DOHH2 (cell line): ENCODE measurements around the gene ANKRD28.
"Not testable (repeated sequence)": the region's sequence is repeated elsewhere in the genome, so short reads cannot be mapped to it uniquely, and the experiment has no call there.

Experiments
- H3F3A ChIP-seq: fragments of 200-600 bp; sonication (generic), shearing (Covaris generic); 2 replicates; pipeline ENCODE4 v1.6.0; 2016; ENCODE audit warnings: antibody characterized with exemption, mild to moderate bottlenecking; ENCODE audit not compliant: control insufficient read depth, insufficient read depth
- H3K27ac ChIP-seq: fragments of 200-600 bp; sonication (generic); 2 replicates; pipeline ENCODE4 v1.5.1; 2014; ENCODE audit warnings: low read depth, mild to moderate bottlenecking, low read length, moderate library complexity
- H3K27me3 ChIP-seq: fragments of 200-600 bp; sonication (generic); 2 replicates; pipeline ENCODE4 v1.6.1; 2014; ENCODE audit warnings: mild to moderate bottlenecking, low read length, mixed read lengths; ENCODE audit not compliant: control insufficient read depth
- H3K36me3 ChIP-seq: fragments of 200-600 bp; sonication (generic); 2 replicates; pipeline ENCODE4 v1.6.1; 2014; ENCODE audit warnings: mild to moderate bottlenecking, low read length, moderate library complexity, mixed read lengths; ENCODE audit not compliant: control insufficient read depth
- H3K4me1 ChIP-seq: fragments of 200-600 bp; sonication (generic); 2 replicates; pipeline ENCODE4 v1.6.1; 2014; ENCODE audit warnings: mild to moderate bottlenecking, low read length, mixed read lengths; ENCODE audit not compliant: control insufficient read depth
- H3K4me2 ChIP-seq: fragments of 200-600 bp; sonication (generic); 2 replicates; pipeline ENCODE4 v1.6.0; 2014; ENCODE audit warnings: mild to moderate bottlenecking, low read length, moderate library complexity
- H3K4me3 ChIP-seq: fragments of 200-600 bp; sonication (generic); 2 replicates; pipeline ENCODE4 v1.5.1; 2014; ENCODE audit warnings: mild to moderate bottlenecking, low read length, mixed read lengths
- H3K79me2 ChIP-seq: fragments of 200-600 bp; sonication (generic); 2 replicates; pipeline ENCODE4 v1.6.1; 2014; ENCODE audit warnings: mild to moderate bottlenecking, low read length, mixed read lengths; ENCODE audit not compliant: control insufficient read depth
- H3K9me2 ChIP-seq: fragments of 200-600 bp; sonication (generic); replicated peaks from 2 replicates; pipeline ENCODE4 v1.6.1; 2014; ENCODE audit warnings: mild to moderate bottlenecking, low read length, mixed read lengths; ENCODE audit not compliant: control insufficient read depth
- H3K9me3 ChIP-seq: fragments of 200-600 bp; sonication (generic); 2 replicates; pipeline ENCODE4 v1.6.1; 2014; ENCODE audit warnings: antibody characterized with exemption, low read length, mixed read lengths; ENCODE audit not compliant: control insufficient read depth, insufficient read depth
- H4K20me1 ChIP-seq: fragments of 200-600 bp; sonication (generic); 2 replicates; pipeline ENCODE4 v1.6.0; 2014; ENCODE audit warnings: low read depth, mild to moderate bottlenecking, antibody characterized with exemption, low read length, moderate library complexity; ENCODE audit not compliant: control insufficient read depth, insufficient read depth
- CTCF ChIP-seq: fragments of 200-600 bp; sonication (generic); IDR thresholded peaks from one replicate; pipeline ENCODE4 v1.5.1; 2014; ENCODE audit warnings: antibody characterized with exemption, mild to moderate bottlenecking, low read depth, low read length; ENCODE audit not compliant: poor library complexity, severe bottlenecking
- EZH2phosphoT487 ChIP-seq: fragments of 200-600 bp; sonication (generic); IDR thresholded peaks from 2 replicates; pipeline ENCODE4 v1.6.1; 2017; ENCODE audit warnings: borderline replicate concordance, mild to moderate bottlenecking, antibody characterized with exemption, low read length, moderate library complexity, mixed read lengths

Gene ANKRD28

GRCh38 chr3:15629860-15630597, 167.8 kb downstream of the ANKRD28 start:
- Histone ChIP-seq H3F3A (no peaks in the 10 kb centered on the region), H3K9me2 (no peaks in the 10 kb centered on the region), H3K4me3 (peak overlapping the region; percentile 23; the same call in 1 of the 2 replicates), H3K4me2 (peak overlapping the region; percentile 52), H4K20me1 (no peaks in the 10 kb centered on the region), H3K27me3 (no peaks in the 10 kb centered on the region), H3K4me1 (peaks cover 9% of the 10 kb centered on the region), H3K9me3 (no peaks in the 10 kb centered on the region), H3K79me2 (no peaks in the 10 kb centered on the region), H3K36me3 (no peaks in the 10 kb centered on the region), H3K27ac (no peak overlapping the region)
- TF ChIP-seq EZH2phosphoT487 (no peak), CTCF (peak; percentile 77)

DNA sequence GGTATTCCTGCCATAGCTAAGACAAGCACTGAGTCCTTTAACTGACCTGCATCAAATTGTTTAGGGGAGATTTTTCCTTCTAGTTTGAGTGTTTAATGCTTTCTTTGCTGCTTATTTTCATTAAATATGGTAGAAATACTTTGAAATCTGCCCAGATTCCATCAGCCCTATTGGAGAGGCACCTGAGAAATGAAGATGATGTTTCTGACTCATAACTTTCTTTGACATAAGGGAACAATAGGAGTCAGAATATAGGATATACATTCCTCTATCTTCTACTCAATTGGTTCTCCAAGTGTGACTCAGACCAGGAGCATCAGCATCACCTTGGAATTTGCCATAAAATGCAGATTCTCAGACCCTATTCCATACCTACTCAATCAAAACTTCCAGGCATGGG, 168.8 kb downstream of the ANKRD28 start:
- H3K9me2 ChIP-seq = no peaks in the 10 kb centered on the region
- no peaks in the 10 kb centered on the region for H4K20me1 ChIP-seq
- no peaks in the 10 kb centered on the region for H3K27me3 ChIP-seq
- H3K9me3 ChIP-seq = no peaks in the 10 kb centered on the region
- H3K4me1 ChIP-seq = peaks cover 9% of the 10 kb centered on the region
- H3K36me3 ChIP-seq = no peaks in the 10 kb centered on the region
- no peak overlapping the region for H3K4me3 ChIP-seq
- H3K4me2 ChIP-seq = no peak overlapping the region
- TF ChIP-seq EZH2phosphoT487 = no peak
- no peak for TF ChIP-seq CTCF
- H3K79me2 ChIP-seq = no peaks in the 10 kb centered on the region
- H3K27ac ChIP-seq = no peak overlapping the region
- no peaks in the 10 kb centered on the region for H3F3A ChIP-seq

GRCh38 chr3:15623535-15624440, 174.0 kb downstream of the ANKRD28 start:
- TF ChIP-seq EZH2phosphoT487 (no peak), CTCF (no peak)
- H3K9me3 ChIP-seq = peaks cover 6% of the 10 kb centered on the region; the same call in 1 of the 2 replicates
- no peaks in the 10 kb centered on the region for H3K79me2 ChIP-seq
- no peaks in the 10 kb centered on the region for H3K27me3 ChIP-seq
- no peaks in the 10 kb centered on the region for H4K20me1 ChIP-seq
- no peaks in the 10 kb centered on the region for H3K36me3 ChIP-seq
- no peak overlapping the region for H3K4me3 ChIP-seq
- H3K4me1 ChIP-seq = no peaks in the 10 kb centered on the region
- no peaks in the 10 kb centered on the region for H3F3A ChIP-seq
- H3K27ac ChIP-seq = no peak overlapping the region
- no peaks in the 10 kb centered on the region for H3K9me2 ChIP-seq
- no peak overlapping the region for H3K4me2 ChIP-seq

DNA sequence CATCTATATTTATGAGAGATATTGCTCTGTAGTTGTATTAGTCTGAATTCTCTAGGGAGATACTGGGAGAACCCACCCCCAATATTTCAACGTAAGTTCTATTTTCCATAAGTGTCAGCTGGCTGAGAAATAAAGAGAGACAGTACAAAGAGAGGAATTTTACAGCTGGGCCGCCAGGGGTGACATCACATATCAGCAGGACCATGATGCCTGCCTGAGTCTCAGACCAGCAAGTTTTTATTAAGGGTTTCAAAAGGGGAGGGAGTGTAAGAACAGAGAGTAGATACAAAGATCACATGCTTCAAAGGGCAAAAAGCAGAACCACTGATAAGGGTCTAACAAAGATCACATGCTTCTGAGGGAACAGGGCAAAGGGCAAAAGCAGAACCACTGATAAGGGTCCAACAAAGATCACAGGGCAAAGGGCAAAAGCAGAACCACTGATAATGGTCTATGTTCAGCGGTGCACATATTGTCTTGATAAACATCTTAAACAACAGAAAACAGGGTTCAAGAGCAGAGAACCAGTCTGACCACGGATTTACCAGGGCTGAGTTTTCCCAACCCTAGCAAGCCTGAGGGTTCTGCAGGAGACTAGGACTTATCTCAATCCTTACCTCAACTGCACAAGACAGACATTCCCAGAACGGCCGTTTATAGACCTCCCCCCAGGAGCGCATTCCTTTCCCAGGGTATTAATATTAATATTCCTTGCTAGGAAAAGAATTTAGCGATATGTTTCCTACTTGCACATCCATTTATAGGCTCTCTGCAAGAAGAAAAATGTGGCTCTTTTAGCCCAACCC, 177.9 kb downstream of the ANKRD28 start:
- not testable (repeated sequence) for H3K9me2 ChIP-seq

More for the DNA sequence above, 177.9 kb downstream of the ANKRD28 start:
- not testable (repeated sequence) for H3K4me2 ChIP-seq, H3K36me3 ChIP-seq, H3K79me2 ChIP-seq, H3F3A ChIP-seq, H4K20me1 ChIP-seq, H3K27ac ChIP-seq, H3K4me3 ChIP-seq, H3K4me1 ChIP-seq, H3K27me3 ChIP-seq, H3K9me3 ChIP-seq
